ENCODE data around the gene PCSK2. TPM values are rescaled to one million over a fixed set of nuclear protein-coding genes. Genes with fewer than 3 reads are reported as not detected.

Gene PCSK2
- total and polyA plus RNA-seq, 4 donors: 0.51 to 9.8 (median 1.5) TPM

DNA sequence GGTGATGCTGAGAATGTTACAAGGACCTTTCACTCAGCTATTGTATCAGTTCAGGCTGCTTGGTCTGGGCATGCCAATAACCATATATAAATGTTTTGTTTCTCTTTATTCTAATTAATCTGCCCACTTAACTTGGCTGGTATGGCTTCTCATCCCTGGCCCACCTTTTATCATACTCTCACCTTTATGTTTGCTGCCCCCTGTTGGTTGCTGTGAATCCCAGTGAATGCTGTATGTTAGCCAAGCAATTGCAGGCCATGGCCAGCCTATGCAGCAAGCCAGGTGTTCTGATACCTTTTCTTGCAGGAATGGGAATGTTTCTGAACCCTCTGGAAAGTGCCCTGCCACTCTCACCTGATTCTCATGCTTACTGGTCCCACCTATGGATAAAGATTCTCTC, 54.6 kb downstream of the PCSK2 start:
- Histone ChIP-seq H3K27me3 (ENCODE audit: control insufficient read depth in 3 of 3, insufficient read depth in 3 of 3, low read length in 2 of 3) (no peaks in the 10 kb centered on the region), H3K9me3 (ENCODE audit: control insufficient read depth in 4 of 4, insufficient read depth in 3 of 4, low read length in 3 of 4) (no peaks in the 10 kb centered on the region), H3K27ac (ENCODE audit: low read depth in 1 of 2, low read length in 1 of 2) (no peak overlapping the region), H3K4me3 (no peak overlapping the region), H3K36me3 (ENCODE audit: control insufficient read depth in 4 of 4, insufficient read depth in 4 of 4, low read length in 4 of 4) (no peaks in the 10 kb centered on the region), H3K9ac (ENCODE audit: insufficient read depth in 1 of 2, low read length in 2 of 2) (no peak overlapping the region), H3K4me1 (ENCODE audit: control insufficient read depth in 5 of 5, insufficient read depth in 5 of 5, low read length in 5 of 5) (no peaks in the 10 kb centered on the region)
- TF ChIP-seq, protein P1, sequence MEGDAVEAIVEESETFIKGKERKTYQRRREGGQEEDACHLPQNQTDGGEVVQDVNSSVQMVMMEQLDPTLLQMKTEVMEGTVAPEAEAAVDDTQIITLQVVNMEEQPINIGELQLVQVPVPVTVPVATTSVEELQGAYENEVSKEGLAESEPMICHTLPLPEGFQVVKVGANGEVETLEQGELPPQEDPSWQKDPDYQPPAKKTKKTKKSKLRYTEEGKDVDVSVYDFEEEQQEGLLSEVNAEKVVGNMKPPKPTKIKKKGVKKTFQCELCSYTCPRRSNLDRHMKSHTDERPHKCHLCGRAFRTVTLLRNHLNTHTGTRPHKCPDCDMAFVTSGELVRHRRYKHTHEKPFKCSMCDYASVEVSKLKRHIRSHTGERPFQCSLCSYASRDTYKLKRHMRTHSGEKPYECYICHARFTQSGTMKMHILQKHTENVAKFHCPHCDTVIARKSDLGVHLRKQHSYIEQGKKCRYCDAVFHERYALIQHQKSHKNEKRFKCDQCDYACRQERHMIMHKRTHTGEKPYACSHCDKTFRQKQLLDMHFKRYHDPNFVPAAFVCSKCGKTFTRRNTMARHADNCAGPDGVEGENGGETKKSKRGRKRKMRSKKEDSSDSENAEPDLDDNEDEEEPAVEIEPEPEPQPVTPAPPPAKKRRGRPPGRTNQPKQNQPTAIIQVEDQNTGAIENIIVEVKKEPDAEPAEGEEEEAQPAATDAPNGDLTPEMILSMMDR (IDR thresholded peaks at IDR 0.05; ENCODE audit: control extremely low read depth, extremely low read depth): no peak
- DNase-seq (peak in 2 of 3 donors; percentile 10 to 11), ATAC-seq (ENCODE audit: insufficient read depth, low FRiP score) (no peak)

GRCh38 chr20:17282501-17282900, 55.7 kb downstream of the PCSK2 start:
- Histone ChIP-seq H3K36me3 (ENCODE audit: control insufficient read depth in 4 of 4, insufficient read depth in 4 of 4, low read length in 4 of 4) (no peaks in the 10 kb centered on the region), H3K9me3 (ENCODE audit: control insufficient read depth in 4 of 4, insufficient read depth in 3 of 4, low read length in 3 of 4) (no peaks in the 10 kb centered on the region), H3K27me3 (ENCODE audit: control insufficient read depth in 3 of 3, insufficient read depth in 3 of 3, low read length in 2 of 3) (no peaks in the 10 kb centered on the region), H3K9ac (ENCODE audit: insufficient read depth in 1 of 2, low read length in 2 of 2) (no peak overlapping the region), H3K27ac (ENCODE audit: low read depth in 1 of 2, low read length in 1 of 2) (no peak overlapping the region), H3K4me1 (ENCODE audit: control insufficient read depth in 5 of 5, insufficient read depth in 5 of 5, low read length in 5 of 5) (no peaks in the 10 kb centered on the region), H3K4me3 (no peak overlapping the region)
- ATAC-seq (ENCODE audit: insufficient read depth, low FRiP score) (no peak), DNase-seq (no peak)
- TF ChIP-seq, protein P1 (IDR thresholded peaks at IDR 0.05; ENCODE audit: control extremely low read depth, extremely low read depth): no peak
- 62 to 80% methylated on average over 3 of the region's 3 CpGs for WGBS, 2 donors

DNA sequence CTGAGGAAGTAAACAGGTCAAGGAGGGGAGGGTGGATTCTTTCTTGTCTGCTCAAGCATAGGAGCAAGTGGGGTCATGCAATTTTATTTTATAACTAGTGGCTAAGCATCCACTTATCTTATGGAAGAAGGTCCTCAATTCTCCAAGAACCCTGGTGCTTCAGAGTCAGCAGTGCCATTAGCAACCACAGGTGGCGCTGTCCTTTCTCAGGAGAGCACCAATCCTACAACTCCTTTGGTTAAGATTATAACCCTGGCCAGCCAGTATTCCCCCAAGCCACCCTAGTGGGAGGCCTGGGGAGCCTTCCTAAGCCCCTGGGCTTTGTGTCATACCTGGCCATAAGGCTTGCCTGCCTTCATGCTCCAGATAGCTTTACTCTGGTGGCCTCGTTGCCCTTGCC, 60.7 kb downstream of the PCSK2 start:
- Histone ChIP-seq H3K9ac (ENCODE audit: insufficient read depth in 1 of 2, low read length in 2 of 2) (no peak overlapping the region), H3K27me3 (ENCODE audit: control insufficient read depth in 3 of 3, insufficient read depth in 3 of 3, low read length in 2 of 3) (no peaks in the 10 kb centered on the region), H3K27ac (ENCODE audit: low read depth in 1 of 2, low read length in 1 of 2) (no peak overlapping the region), H3K9me3 (ENCODE audit: control insufficient read depth in 4 of 4, insufficient read depth in 3 of 4, low read length in 3 of 4) (no peaks in the 10 kb centered on the region), H3K4me1 (ENCODE audit: control insufficient read depth in 5 of 5, insufficient read depth in 5 of 5, low read length in 5 of 5) (no peaks in the 10 kb centered on the region), H3K4me3 (no peak overlapping the region), H3K36me3 (ENCODE audit: control insufficient read depth in 4 of 4, insufficient read depth in 4 of 4, low read length in 4 of 4) (no peaks in the 10 kb centered on the region)
- ATAC-seq (ENCODE audit: insufficient read depth, low FRiP score) (no peak), DNase-seq (no peak)
- 75 to 79% methylated on average over 2 of the region's 2 CpGs for WGBS, 2 donors
- TF ChIP-seq, protein P1 (IDR thresholded peaks at IDR 0.05; ENCODE audit: control extremely low read depth, extremely low read depth): no peak

DNA sequence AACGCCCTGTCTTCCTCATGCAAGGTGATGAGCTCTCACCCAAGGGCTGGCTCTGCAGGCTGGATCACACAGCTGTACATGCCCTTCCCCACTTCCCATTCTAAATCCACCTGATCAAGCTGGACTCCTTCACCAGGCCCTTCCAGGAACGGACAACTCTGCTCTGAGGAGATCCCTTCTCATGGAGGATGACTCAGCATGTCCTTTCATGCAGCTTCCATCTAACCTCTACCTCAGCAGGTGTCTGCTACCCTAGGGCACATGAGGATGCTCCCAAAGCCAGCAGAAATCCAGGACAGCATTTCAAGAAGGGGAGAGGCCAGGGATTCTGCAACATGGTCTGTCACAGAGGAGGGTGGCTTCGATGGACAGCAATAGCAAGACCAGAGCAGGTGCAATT, 61.2 kb downstream of the PCSK2 start:
- no peaks in the 10 kb centered on the region for H3K9me3 ChIP-seq (ENCODE audit: control insufficient read depth in 4 of 4, insufficient read depth in 3 of 4, low read length in 3 of 4)
- DNase-seq: no peak
- WGBS, 2 donors: 88 to 90% methylated on average over 3 of the region's 3 CpGs
- H3K27ac ChIP-seq (ENCODE audit: low read depth in 1 of 2, low read length in 1 of 2): no peak overlapping the region
- TF ChIP-seq, protein P1 (IDR thresholded peaks at IDR 0.05; ENCODE audit: control extremely low read depth, extremely low read depth): no peak
- no peaks in the 10 kb centered on the region for H3K4me1 ChIP-seq (ENCODE audit: control insufficient read depth in 5 of 5, insufficient read depth in 5 of 5, low read length in 5 of 5)
- no peak for ATAC-seq (ENCODE audit: insufficient read depth, low FRiP score)
- H3K9ac ChIP-seq (ENCODE audit: insufficient read depth in 1 of 2, low read length in 2 of 2): no peak overlapping the region
- H3K36me3 ChIP-seq (ENCODE audit: control insufficient read depth in 4 of 4, insufficient read depth in 4 of 4, low read length in 4 of 4): no peaks in the 10 kb centered on the region
- H3K4me3 ChIP-seq: no peak overlapping the region
- H3K27me3 ChIP-seq (ENCODE audit: control insufficient read depth in 3 of 3, insufficient read depth in 3 of 3, low read length in 2 of 3): no peaks in the 10 kb centered on the region

All from lung (tissue), 12 donors.